Upper lobe of left lung (tissue), 6 donors: ENCODE data around the gene RAB36. TPM values are rescaled to one million over a fixed set of nuclear protein-coding genes. Genes with fewer than 3 reads are reported as not detected.
A peak's percentile ranks its signal among the peaks of the same experiment; 100 is the strongest.

ENCODE experiments used
- ATAC-seq, 2 donors: fragments of 200-7000 bp; cut with Tn5 transposase; one replicate each; pipeline ENCODE4 v1.9.1; 2022; ENCODE audit warnings: mild to moderate bottlenecking in 2 of 2, moderate library complexity in 2 of 2; ENCODE audit not compliant: low FRiP score in 2 of 2
- DNase-seq, 2 donors: peaks; one replicate each; pipeline ENCODE4 v3.0.0-alpha.2; 2019 to 2020
- H3K27ac ChIP-seq, 4 donors: fragments of 200-600 bp; sonication (generic); one replicate each; pipeline ENCODE4 v1.5.1; 2016 to 2019
- H3K27me3 ChIP-seq, 4 donors: fragments of 200-600 bp; sonication (generic); one replicate each; pipeline ENCODE4 v1.5.1; 2017 to 2019
- H3K36me3 ChIP-seq, 4 donors: fragments of 200-600 bp; sonication (generic); one replicate each; pipeline ENCODE4 v1.5.1; 2016 to 2019
- H3K4me1 ChIP-seq, 4 donors: fragments of 200-600 bp; sonication (generic); one replicate each; pipeline ENCODE4 v1.5.1; 2018 to 2019
- H3K4me3 ChIP-seq, 4 donors: fragments of 200-600 bp; sonication (generic); one replicate each; pipeline ENCODE4 v1.5.1; 2017 to 2019; ENCODE audit warnings: mild to moderate bottlenecking in 2 of 4, moderate library complexity in 1 of 4
- H3K9me3 ChIP-seq, 4 donors: fragments of 200-600 bp; sonication (generic); one replicate each; pipeline ENCODE4 v1.5.1; 2018 to 2019
- CTCF ChIP-seq, 6 experiments: fragments of 450-650 bp in 4 of 6; fragments of 200-600 bp in 2 of 6; sonication (generic) in 2 of 6; IDR thresholded peaks; one replicate each; pipeline ENCODE4 v1.5.1; 2016 to 2019; ENCODE audit warnings: antibody characterized with exemption in 6 of 6
- EP300 ChIP-seq, 4 donors: sonication (generic); formaldehyde crosslinking; IDR thresholded peaks; one replicate each; pipeline ENCODE4 v1.5.1; 2017; ENCODE audit warnings: antibody characterized with exemption in 4 of 4, control low read depth in 2 of 4
- POLR2A ChIP-seq, 4 donors: fragments of 450-650 bp; IDR thresholded peaks; one replicate each; pipeline ENCODE4 v1.5.1; 2016 to 2017; ENCODE audit warnings: antibody characterized with exemption in 4 of 4, mild to moderate bottlenecking in 2 of 4
- POLR2AphosphoS5 ChIP-seq, 2 donors: sonication (generic); formaldehyde crosslinking; IDR thresholded peaks; one replicate each; pipeline ENCODE4 v1.5.1; 2017; ENCODE audit warnings: antibody characterized with exemption in 2 of 2
- WGBS, 2 donors: methylation state at CpG; one replicate each; pipeline ENCODE4 v1.1.5; 2017 to 2018; 5-methylcytosine and 5-hydroxymethylcytosine counted together
- total RNA-seq, 6 donors: library from RNA; depleted of rRNA in 4 of 6; stranded (reverse); fragments of >200 nt in 4 of 6; gene quantifications; one replicate each; pipeline versions ENCODE4 v1.1.0 to v1.2.1, GENCODE V29; 2016 to 2021
- donor health status: DM: no; HTN: no; CAD: no; lungs with moderate emphysema.
- donor health status: DM: no; HTN: yes; CAD: no; lungs with severe emphysema.

Gene RAB36
- total RNA-seq, 6 donors from 2014 or later, result 2.6 to 17.5 (median 8.4) TPM

- peak in 2 of 4 donors; percentile 82 to 90 for TF ChIP-seq EP300 (IDR thresholded peaks at IDR 0.05)
- no peak for TF ChIP-seq POLR2A (IDR thresholded peaks at IDR 0.05)
- TF ChIP-seq CTCF (IDR thresholded peaks at IDR 0.05), result no peak
- TF ChIP-seq POLR2AphosphoS5 (IDR thresholded peaks at IDR 0.05), result peak; percentile 41 to 73
- Histone ChIP-seq H3K4me3 (no peak overlapping the region), H3K4me1 (peaks cover 53 to 81% (median 56%) of the 10 kb centered on the region in 4 donors), H3K27ac (peak overlapping the region in 3 of 4 donors; percentile 17 to 60 (median 54)), H3K27me3 (no peaks in the 10 kb centered on the region), H3K9me3 (no peaks in the 10 kb centered on the region), H3K36me3 (no peaks in the 10 kb centered on the region)
- WGBS, 2 donors, result 18 to 27% methylated on average over 6 of the region's 6 CpGs
- ATAC-seq, result no peak
- peak in 1 of 2 donors; percentile 51 for DNase-seq
Observed at GRCh38 chr22:23147617-23148387, 2.5 kb downstream of the RAB36 start.

GRCh38 chr22:23149743-23150238, 4.5 kb downstream of the RAB36 start:
- Histone ChIP-seq H3K36me3 (no peaks in the 10 kb centered on the region), H3K4me1 (peaks cover 54 to 92% (median 62%) of the 10 kb centered on the region in 4 donors), H3K9me3 (no peaks in the 10 kb centered on the region), H3K4me3 (no peak overlapping the region), H3K27me3 (no peaks in the 10 kb centered on the region), H3K27ac (peak overlapping the region in 1 of 4 donors; percentile 86)
- no peak for TF ChIP-seq EP300 (IDR thresholded peaks at IDR 0.05)
- no peak for TF ChIP-seq POLR2A (IDR thresholded peaks at IDR 0.05)
- TF ChIP-seq POLR2AphosphoS5 (IDR thresholded peaks at IDR 0.05), result no peak
- no peak for TF ChIP-seq CTCF (IDR thresholded peaks at IDR 0.05)
- 75 to 90% methylated on average over 15 of the region's 15 CpGs for WGBS, 2 donors
- DNase-seq (no peak), ATAC-seq (no peak)

- DNase-seq (peak in 1 of 2 donors; percentile 54), ATAC-seq (no peak)
- Histone ChIP-seq H3K36me3 (no peaks in the 10 kb centered on the region), H3K27me3 (no peaks in the 10 kb centered on the region), H3K27ac (peak overlapping the region in 2 of 4 donors; percentile 5 to 86), H3K4me3 (no peak overlapping the region), H3K9me3 (no peaks in the 10 kb centered on the region), H3K4me1 (peaks cover 46 to 82% (median 52%) of the 10 kb centered on the region in 4 donors)
- no peak for TF ChIP-seq POLR2A (IDR thresholded peaks at IDR 0.05)
- TF ChIP-seq EP300 (IDR thresholded peaks at IDR 0.05), result no peak
- TF ChIP-seq CTCF (IDR thresholded peaks at IDR 0.05), result no peak
- TF ChIP-seq POLR2AphosphoS5 (IDR thresholded peaks at IDR 0.05), result no peak
- WGBS, 2 donors, result 59 to 75% methylated on average over 6 of the region's 6 CpGs
Observed at GRCh38 chr22:23150762-23151161, 5.5 kb downstream of the RAB36 start.

GRCh38 chr22:23151827-23152226, 6.5 kb downstream of the RAB36 start:
- WGBS, 2 donors, result 88 to 89% methylated on average over 6 to 15 of the region's 16 CpGs
- TF ChIP-seq POLR2A (IDR thresholded peaks at IDR 0.05) (no peak), CTCF (IDR thresholded peaks at IDR 0.05) (no peak), EP300 (IDR thresholded peaks at IDR 0.05) (no peak), POLR2AphosphoS5 (IDR thresholded peaks at IDR 0.05) (no peak)
- Histone ChIP-seq H3K4me3 (no peak overlapping the region), H3K27me3 (no peaks in the 10 kb centered on the region), H3K9me3 (no peaks in the 10 kb centered on the region), H3K27ac (peak overlapping the region in 3 of 4 donors; percentile 74 to 88 (median 86)), H3K36me3 (no peaks in the 10 kb centered on the region), H3K4me1 (peaks cover 37 to 73% (median 49%) of the 10 kb centered on the region in 4 donors)
- ATAC-seq (no peak), DNase-seq (peak in 1 of 2 donors; percentile 62)
